Stimulated activated CD4-positive, alpha-beta T cell treated with anti-CD3 and anti-CD28 coated beads, Interleukin-12 subunit alpha, Interleukin-12 subunit beta, amount 100 ng/mL, for 48 hours (primary cell): ENCODE measurements around the gene FTHL17.

Experiments
- DNase-seq, 3 donors: peaks; one replicate each; pipeline ENCODE4 v3.0.0-alpha.2; 2020; ENCODE audit warnings: low read depth in 2 of 3, low spot score in 1 of 3

FTHL17 gene

DNA sequence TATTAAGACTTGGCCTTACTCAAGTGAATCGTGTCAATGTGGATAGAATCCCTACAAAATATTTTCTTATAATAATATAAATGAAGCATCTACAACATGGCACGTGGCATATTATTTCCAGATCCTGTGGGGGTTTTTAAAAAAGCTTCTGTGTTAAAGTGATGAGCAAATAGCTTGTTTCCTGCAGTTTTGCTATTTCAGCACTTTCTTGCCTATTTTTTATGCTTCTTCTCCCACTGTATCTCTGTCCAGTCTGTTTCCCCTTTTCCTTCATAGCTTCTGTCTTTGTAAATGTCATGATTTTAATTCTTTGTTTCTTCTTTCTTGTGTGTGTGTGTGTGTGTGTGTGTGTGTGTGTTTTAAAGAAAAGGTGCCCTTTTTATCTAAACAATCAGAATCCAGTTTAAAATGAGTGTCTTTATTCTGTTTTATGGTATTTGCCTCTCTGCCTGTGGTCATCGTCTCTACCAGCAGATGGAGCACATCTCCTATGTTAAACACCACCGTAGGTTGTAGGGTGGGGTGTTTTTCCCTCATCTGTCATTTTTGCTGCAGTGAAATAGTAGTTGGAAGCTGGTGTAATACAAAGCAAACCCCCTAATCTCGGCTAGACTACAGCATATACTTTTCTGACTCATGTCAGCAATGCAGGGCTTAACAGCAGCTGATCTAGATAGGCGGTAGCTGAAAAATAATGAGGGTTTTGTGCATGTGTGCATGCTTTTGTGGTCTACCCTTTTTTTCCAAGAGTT lies 33.1 kb downstream of the FTHL17 start:
- DNase-seq = peak in 1 of 3 donors; percentile 20

GRCh38 chrX:31036895-31037294 lies 34.9 kb downstream of the FTHL17 start:
- DNase-seq = no peak

GRCh38 chrX:31027351-31027750 lies 44.5 kb downstream of the FTHL17 start:
- DNase-seq = no peak

GRCh38 chrX:31024866-31025265 lies 47.0 kb downstream of the FTHL17 start:
- DNase-seq = no peak

DNA sequence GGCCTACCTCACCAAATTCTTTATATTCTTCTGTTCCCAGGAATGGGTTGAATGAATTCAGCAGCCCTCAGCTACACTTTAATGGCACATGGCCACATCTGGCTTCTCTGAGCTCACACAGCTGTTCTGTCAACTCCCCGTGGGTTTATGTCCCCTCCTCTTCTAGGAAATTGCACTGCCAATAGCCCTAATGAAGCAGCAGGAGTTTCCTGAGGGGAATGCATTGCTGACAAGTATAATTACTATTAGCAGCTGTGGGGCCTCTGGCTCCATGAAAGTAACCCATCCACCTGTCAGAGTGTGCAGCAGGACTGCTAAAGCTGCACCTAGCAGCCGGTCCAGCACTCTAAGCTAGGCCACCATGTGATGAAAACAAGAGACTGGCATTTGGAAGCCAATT lies 50.3 kb downstream of the FTHL17 start:
- DNase-seq = no peak
